ENCODE measurements around the gene MAN1C1.
"Not testable (repeated sequence)": the region's sequence is repeated elsewhere in the genome, so short reads cannot be mapped to it uniquely, and the experiment has no call there.

The MAN1C1 gene

GRCh38 chr1:25720624-25721023 is 104.0 kb downstream of the MAN1C1 start:
- no peak for DNase-seq

- DNase-seq: no peak
These were observed 106.8 kb downstream of the MAN1C1 start for GRCh38 chr1:25723250-25723880.

GRCh38 chr1:25724201-25724600 is 107.6 kb downstream of the MAN1C1 start:
- DNase-seq: no peak

DNA sequence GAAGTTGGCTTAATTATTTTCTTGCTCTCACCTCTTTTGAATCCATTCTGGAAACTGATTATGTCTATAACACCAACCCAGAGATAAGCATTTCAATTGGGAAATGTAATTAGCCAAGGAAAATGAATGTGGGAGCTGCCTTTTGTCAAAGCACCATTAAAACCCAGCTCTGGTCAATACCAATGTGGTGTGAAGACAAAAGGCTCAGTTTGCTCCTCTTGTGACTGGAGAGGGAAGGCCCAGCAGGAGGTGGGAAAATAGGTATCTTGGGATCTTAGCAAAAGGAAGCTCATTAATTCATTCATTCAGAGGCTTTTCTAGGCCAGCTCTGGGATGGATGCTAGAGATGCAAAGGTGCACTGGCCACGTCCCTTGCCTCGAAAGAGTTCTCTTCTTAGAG is 108.4 kb downstream of the MAN1C1 start:
- no peak for DNase-seq

- no peak for DNase-seq
These were observed 108.9 kb downstream of the MAN1C1 start for GRCh38 chr1:25725482-25725881.

DNA sequence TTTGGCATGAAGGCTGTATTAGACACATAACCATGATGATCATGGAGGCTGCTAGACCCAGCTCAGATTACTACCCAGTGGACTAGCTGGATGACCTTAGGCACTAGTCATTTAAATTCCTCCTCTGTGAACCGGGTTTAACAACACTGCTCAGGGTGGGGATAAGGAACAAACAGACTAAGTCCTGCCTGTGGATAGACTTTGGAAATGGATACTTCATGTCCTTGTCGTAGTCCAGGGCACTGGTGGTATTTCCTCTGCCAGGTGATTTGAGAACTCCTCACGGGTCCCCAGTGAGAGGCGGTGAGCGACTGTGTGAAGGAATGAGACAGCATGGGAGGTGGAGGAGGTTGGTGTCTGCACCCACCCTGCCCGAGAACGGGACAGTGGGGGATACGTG is 110.5 kb downstream of the MAN1C1 start:
- no peak for DNase-seq

GRCh38 chr1:25727635-25728286 is 111.2 kb downstream of the MAN1C1 start:
- DNase-seq: no peak

DNA sequence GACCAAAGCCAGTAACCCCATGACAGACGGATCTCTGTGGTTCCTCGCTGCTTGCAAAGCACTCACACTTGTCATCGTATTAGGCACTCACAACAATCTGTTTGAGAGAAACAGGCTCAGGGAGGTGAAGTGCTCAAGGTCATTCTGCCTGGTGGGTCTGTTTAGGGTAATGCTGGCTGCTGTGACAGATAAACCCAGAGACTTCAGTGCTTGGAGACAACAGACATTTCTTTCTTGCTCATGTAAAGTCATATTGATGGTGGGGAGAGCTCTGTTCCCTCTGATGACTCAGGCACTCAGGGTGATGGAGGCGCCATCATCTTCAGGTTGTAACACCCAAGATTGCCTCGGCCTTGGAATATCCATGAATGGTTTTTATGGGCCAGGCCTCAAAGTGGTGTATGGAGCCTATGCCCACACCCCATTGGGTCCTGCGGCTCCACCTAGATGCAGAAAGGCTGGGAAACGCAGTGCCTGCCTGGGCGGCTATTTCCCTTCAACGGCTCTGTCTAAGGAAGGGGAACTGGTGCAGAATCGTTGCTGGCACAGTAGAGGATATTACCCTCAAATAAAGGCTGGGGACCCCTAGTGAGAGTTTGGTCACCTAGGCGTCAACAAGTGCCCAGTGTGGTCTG is 111.8 kb downstream of the MAN1C1 start:
- DNase-seq: no peak

GRCh38 chr1:25729045-25729444 is 112.5 kb downstream of the MAN1C1 start:
- DNase-seq: no peak

GRCh38 chr1:25729790-25730644 is 113.4 kb downstream of the MAN1C1 start:
- no peak for DNase-seq

DNA sequence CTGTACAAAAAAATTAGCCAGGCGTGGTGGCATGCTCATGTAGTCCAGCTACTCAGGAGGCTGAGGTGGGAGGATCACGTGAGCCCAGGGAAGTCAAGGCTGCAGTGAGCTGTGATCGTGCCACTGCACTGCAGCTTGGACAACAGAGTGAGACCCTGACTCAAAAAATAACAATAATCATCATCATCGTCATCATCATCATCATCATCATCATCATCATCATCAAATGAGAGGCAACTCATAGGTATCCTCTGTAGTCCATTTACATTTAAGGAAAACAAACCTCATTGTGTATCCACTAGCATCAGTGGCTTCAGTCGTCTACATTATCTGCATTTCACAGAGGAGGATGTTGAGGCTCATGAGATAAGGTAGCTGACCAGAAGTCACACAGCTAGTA is 114.6 kb downstream of the MAN1C1 start:
- DNase-seq: no peak

DNA sequence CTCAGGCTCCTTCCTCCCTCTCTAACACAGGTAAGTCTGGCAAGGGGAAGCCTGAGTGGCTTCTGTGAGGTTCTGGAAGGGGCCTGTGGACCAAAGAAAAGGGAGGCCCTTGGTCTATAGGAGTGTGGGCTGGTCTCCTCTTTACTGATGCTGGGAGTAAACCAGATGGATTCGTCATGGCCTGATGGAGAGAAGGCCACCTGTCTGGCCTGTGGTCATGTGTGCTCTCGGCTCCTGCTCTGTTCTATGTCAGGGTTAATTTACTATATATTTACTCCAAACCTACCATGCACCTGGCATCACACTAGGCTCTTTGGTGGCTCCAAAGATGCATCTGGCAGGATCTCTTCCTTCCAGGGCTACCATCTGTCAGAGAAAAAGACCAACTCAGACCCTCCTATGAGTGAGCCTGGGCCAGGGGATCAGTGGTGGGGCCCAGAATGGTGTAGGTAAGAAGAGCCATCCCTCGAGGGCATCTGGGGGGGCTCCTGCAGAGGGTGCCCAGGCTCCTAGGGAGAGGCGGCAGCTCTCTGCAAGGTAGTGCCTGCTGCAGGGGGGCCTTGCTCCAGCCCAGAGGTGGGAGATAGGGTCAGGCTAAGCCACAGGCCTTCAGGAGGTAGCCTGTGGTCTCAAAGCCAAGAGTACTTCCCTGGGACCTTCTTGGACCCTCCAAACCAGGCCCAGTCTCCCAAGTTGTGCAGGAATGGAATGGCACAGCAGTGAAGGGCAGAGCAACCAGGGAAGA is 115.2 kb downstream of the MAN1C1 start:
- DNase-seq: no peak

- no peak for DNase-seq
These were observed 116.2 kb downstream of the MAN1C1 start for GRCh38 chr1:25732821-25733220.

- no peak for DNase-seq
These were observed 116.7 kb downstream of the MAN1C1 start for GRCh38 chr1:25733271-25733670.

DNA sequence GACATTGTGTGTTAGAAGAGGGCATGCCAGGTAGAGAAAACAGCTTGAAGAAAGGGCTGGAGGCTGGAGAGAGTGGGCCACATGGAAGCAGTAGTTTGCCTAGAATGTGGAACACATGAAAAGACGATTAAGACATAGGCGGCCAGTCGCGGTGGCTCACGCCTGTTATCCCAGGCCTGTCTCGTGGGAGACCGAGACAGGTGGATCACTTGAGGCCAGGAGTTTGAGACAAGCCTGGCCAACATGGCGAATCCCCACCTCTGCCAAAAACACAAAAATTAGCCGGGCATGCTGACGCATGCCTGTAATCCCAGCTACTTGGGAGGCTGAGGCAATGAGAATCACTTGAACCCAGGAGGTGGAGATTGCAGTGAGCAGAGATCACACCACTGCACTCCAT is 118.4 kb downstream of the MAN1C1 start:
- not testable (repeated sequence) for DNase-seq

- DNase-seq: no peak
These were observed 119.5 kb downstream of the MAN1C1 start for GRCh38 chr1:25735956-25736529.

DNA sequence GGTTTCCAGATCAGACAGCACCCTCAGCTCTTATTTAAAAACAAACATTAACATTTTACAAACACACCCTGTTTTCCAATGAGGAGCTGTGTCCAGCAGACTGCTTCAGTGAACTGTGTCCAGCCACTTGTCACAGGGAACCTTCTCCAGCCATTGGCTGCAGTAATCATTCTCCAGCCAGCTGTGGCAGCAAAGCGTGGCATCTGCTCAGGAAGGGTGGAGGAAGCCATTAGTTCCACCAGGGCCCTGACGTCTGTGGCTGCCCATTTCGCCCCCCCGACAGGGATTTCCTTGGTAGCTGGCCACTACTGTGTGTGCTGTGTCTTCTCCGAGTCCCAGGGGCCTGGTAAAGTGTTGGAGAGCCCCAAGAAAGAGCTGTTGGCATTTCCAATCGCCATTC is 120.5 kb downstream of the MAN1C1 start:
- DNase-seq: no peak

- no peak for DNase-seq
These were observed 121.9 kb downstream of the MAN1C1 start for GRCh38 chr1:25738499-25738898.

GRCh38 chr1:25739341-25739740 is 122.8 kb downstream of the MAN1C1 start:
- DNase-seq: no peak

DNA sequence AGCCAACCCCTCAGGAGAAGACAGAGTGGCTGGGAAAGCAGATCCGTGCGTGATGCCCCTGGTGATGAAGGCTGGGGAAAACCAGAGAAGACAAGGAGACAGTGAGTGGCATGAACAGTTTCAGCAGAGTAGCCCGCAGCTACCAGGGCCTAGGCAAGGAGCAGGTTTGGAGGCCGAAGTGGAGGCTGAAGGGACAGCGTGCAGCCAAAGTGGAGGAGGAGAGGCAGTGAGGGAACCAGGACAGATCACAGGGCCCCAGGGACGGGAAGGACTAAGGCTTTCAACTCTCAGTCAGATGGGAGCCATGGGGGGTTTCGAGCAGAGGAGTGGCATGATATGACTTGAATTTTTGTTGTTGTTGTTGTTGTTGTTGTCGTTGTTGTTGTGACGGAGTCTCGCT is 123.5 kb downstream of the MAN1C1 start:
- no peak for DNase-seq

GRCh38 chr1:25742316-25742715 is 125.7 kb downstream of the MAN1C1 start:
- no peak for DNase-seq

Measured in CD4-positive, alpha-beta T cell treated with Interferon gamma for 1 hour (primary cell).